IMR-90 (cell line): ENCODE data around the gene SYNPO. TPM values are rescaled to one million over a fixed set of nuclear protein-coding genes. Genes with fewer than 3 reads are reported as not detected.
A peak's percentile ranks its signal among the peaks of the same experiment; 100 is the strongest.

Source experiments
- ATAC-seq: fragments of 200-7000 bp; cut with Tn5 transposase; 2 replicates; pipeline ENCODE4 v1.9.1; 2020; ENCODE audit warnings: low read depth, mild to moderate bottlenecking, moderate library complexity
- BruUV-seq: library from RNA; stranded (reverse); fragments of 400-500 nt; replicated peaks from 2 replicates; lab custom pipeline; 2021; lab: Mats Ljungman, UMichigan
- CTCF ChIA-PET: fragments of 300-600 bp; formaldehyde crosslinking; extraction: SDS; loops from one replicate; lab custom pipeline; 2021; ENCODE audit warnings: antibody characterized with exemption; lab: Yijun Ruan, JAX
- POLR2A ChIA-PET: fragments of 300-600 bp; sonication (Branson Sonifier 250); formaldehyde crosslinking; loops from one replicate; lab custom pipeline; 2022; ENCODE audit warnings: antibody characterized with exemption; ENCODE audit not compliant: unreplicated experiment; lab: Charles Lee
- DNase-seq: peaks from one replicate; pipeline ENCODE4 v3.0.0; 2013
- H2AFZ ChIP-seq: replicated peaks from 2 replicates; pipeline ENCODE3; 2013; ENCODE audit warnings: low read length, mild to moderate bottlenecking; ENCODE audit not compliant: poor library complexity
- H2AK5ac ChIP-seq: 2 replicates; pipeline ENCODE4 v1.6.1; 2013; ENCODE audit warnings: low read depth, low read length, inconsistent platforms
- H2AK9ac ChIP-seq: replicated peaks from 2 replicates; pipeline ENCODE3; 2013; ENCODE audit warnings: mild to moderate bottlenecking, low read depth, low read length, moderate library complexity; ENCODE audit not compliant: poor library complexity
- H2BK120ac ChIP-seq: 2 replicates; pipeline ENCODE4 v1.6.1; 2013; ENCODE audit warnings: low read depth, low read length, inconsistent platforms
- H2BK15ac ChIP-seq: 3 replicates; pipeline ENCODE4 v1.6.1; 2013; ENCODE audit warnings: low read depth, low read length, inconsistent platforms
- H2BK20ac ChIP-seq: 2 replicates; pipeline ENCODE4 v1.6.1; 2013; ENCODE audit warnings: low read depth, mild to moderate bottlenecking, inconsistent platforms, low read length, moderate library complexity
- H2BK5ac ChIP-seq: 2 replicates; pipeline ENCODE4 v1.6.1; 2013; ENCODE audit warnings: mild to moderate bottlenecking, low read depth, low read length, inconsistent platforms; ENCODE audit not compliant: poor library complexity, severe bottlenecking
- H3K14ac ChIP-seq: replicated peaks from 2 replicates; pipeline ENCODE4 v1.6.1; 2013; ENCODE audit warnings: low read depth, low read length, inconsistent platforms
- H3K18ac ChIP-seq: 2 replicates; pipeline ENCODE4 v1.6.1; 2013; ENCODE audit warnings: low read depth, low read length, control low read depth
- H3K23ac ChIP-seq: 2 replicates; pipeline ENCODE4 v1.6.1; 2013; ENCODE audit warnings: low read depth, low read length, inconsistent platforms
- H3K27ac ChIP-seq: 2 replicates; pipeline ENCODE4 v1.5.1; 2013; ENCODE audit warnings: mild to moderate bottlenecking, control low read depth, low read length; ENCODE audit not compliant: insufficient read depth
- H3K27me3 ChIP-seq: 2 replicates; pipeline ENCODE4 v1.6.1; 2013; ENCODE audit warnings: low read length; ENCODE audit not compliant: control insufficient read depth, insufficient read depth
- H3K36me3 ChIP-seq: 2 replicates; pipeline ENCODE4 v1.6.1; 2013; ENCODE audit warnings: low read length, mixed read lengths; ENCODE audit not compliant: control insufficient read depth, insufficient read depth
- H3K4ac ChIP-seq: 2 replicates; pipeline ENCODE4 v1.6.1; 2013; ENCODE audit warnings: low read depth, low read length, inconsistent platforms
- H3K4me1 ChIP-seq: 2 replicates; pipeline ENCODE4 v1.6.1; 2013; ENCODE audit warnings: low read length, mixed read lengths; ENCODE audit not compliant: control insufficient read depth, insufficient read depth
- H3K4me2 ChIP-seq: 2 replicates; pipeline ENCODE4 v1.6.1; 2013; ENCODE audit warnings: low read depth, mild to moderate bottlenecking, control low read depth, low read length, moderate library complexity
- H3K4me3 ChIP-seq: 2 replicates; pipeline ENCODE4 v1.5.1; 2013; ENCODE audit warnings: low read depth, mild to moderate bottlenecking, control low read depth, low read length, moderate library complexity; ENCODE audit not compliant: insufficient read depth
- H3K56ac ChIP-seq: 2 replicates; pipeline ENCODE4 v1.6.1; 2013; ENCODE audit warnings: low read length, inconsistent platforms; ENCODE audit not compliant: insufficient read depth; ENCODE audit errors: extremely low read depth
- H3K79me1 ChIP-seq, 2 experiments: 2 replicates each; pipeline ENCODE4 v1.6.1; 2013; ENCODE audit warnings: low read length in 2 of 2, inconsistent platforms in 1 of 2, low read depth in 1 of 2
- H3K9ac ChIP-seq: 2 replicates; pipeline ENCODE4 v1.6.1; 2013; ENCODE audit warnings: low read depth, low read length, control low read depth
- H3K9me1 ChIP-seq: 2 replicates; pipeline ENCODE4 v1.6.1; 2013; ENCODE audit warnings: low read length, inconsistent platforms; ENCODE audit not compliant: insufficient read depth
- H3K9me3 ChIP-seq: 2 replicates; pipeline ENCODE4 v1.6.1; 2013; ENCODE audit warnings: low read length; ENCODE audit not compliant: control insufficient read depth, insufficient read depth
- H4K20me1 ChIP-seq: 2 replicates; pipeline ENCODE4 v1.6.1; 2013; ENCODE audit warnings: low read length, inconsistent platforms; ENCODE audit not compliant: insufficient read depth
- H4K5ac ChIP-seq: 2 replicates; pipeline ENCODE4 v1.6.1; 2013; ENCODE audit warnings: mild to moderate bottlenecking, low read depth, low read length, control low read depth
- H4K8ac ChIP-seq, 2 experiments: 2 replicates each; pipeline ENCODE4 v1.6.1; 2013; ENCODE audit warnings: low read depth in 2 of 2, low read length in 2 of 2, control low read depth in 1 of 2, inconsistent platforms in 1 of 2
- H4K91ac ChIP-seq: 2 replicates; pipeline ENCODE4 v1.6.1; 2013; ENCODE audit warnings: low read depth, low read length, inconsistent platforms; ENCODE audit not compliant: insufficient read depth
- CEBPB ChIP-seq: IDR thresholded peaks from 2 replicates; pipeline ENCODE4 v1.6.1; 2012; ENCODE audit warnings: low read depth, low read length, improper control_type of control experiment
- ELK1 ChIP-seq: fragments of 150-350 bp; IDR thresholded peaks from 2 replicates; pipeline ENCODE4 v1.6.1; 2016; ENCODE audit warnings: low read depth, mild to moderate bottlenecking, low read length, moderate library complexity, borderline replicate concordance
- MAFK ChIP-seq: IDR thresholded peaks from 2 replicates; pipeline ENCODE4 v1.6.1; 2012; ENCODE audit warnings: low read depth, low read length, improper control_type of control experiment
- MAZ ChIP-seq: IDR thresholded peaks from 2 replicates; pipeline ENCODE4 v1.6.1; 2012; ENCODE audit warnings: low read depth, mild to moderate bottlenecking, low read length, improper control_type of control experiment, moderate library complexity, borderline replicate concordance
- MXI1 ChIP-seq: IDR thresholded peaks from 2 replicates; pipeline ENCODE4 v1.6.1; 2012; ENCODE audit warnings: low read depth, mild to moderate bottlenecking, low read length, moderate library complexity, borderline replicate concordance
- NFE2L2 ChIP-seq: fragments of 150-350 bp; IDR thresholded peaks from 2 replicates; pipeline ENCODE4 v1.6.1; 2016; ENCODE audit warnings: low read depth, mild to moderate bottlenecking, low read length
- SMC3 ChIP-seq: fragments of 150-350 bp; IDR thresholded peaks from 2 replicates; pipeline ENCODE4 v1.6.1; 2016; ENCODE audit warnings: low read depth, mild to moderate bottlenecking, antibody characterized with exemption, low read length, moderate library complexity
- USF2 ChIP-seq: fragments of 150-350 bp; IDR thresholded peaks from 2 replicates; pipeline ENCODE4 v1.6.1; 2017; ENCODE audit warnings: mild to moderate bottlenecking, antibody characterized with exemption, low read length, low read depth
- WGBS, 2 experiments: methylation state at CpG; one replicate each; pipeline versions ENCODE4 v1.1.5 to v1.1.7; 2013; ENCODE audit warnings: missing lambda C conversion rate in 2 of 2; ENCODE audit not compliant: insufficient read length in 1 of 2; ENCODE audit errors: extremely low coverage in 2 of 2; 5-methylcytosine and 5-hydroxymethylcytosine counted together
- dilution Hi-C: fragments of 300-500 bp; cut with HindIII; formaldehyde crosslinking; loops from one replicate; pipeline ENCODE4 v1.14.3; 2018; ENCODE audit warnings: low sequenced_read_pairs; ENCODE audit not compliant: unreplicated experiment
- in situ Hi-C: fragments of 300-500 bp; cut with MboI; formaldehyde crosslinking; loops from 3 replicates; pipeline ENCODE4 v1.14.3; 2019; ENCODE audit warnings: low sequenced_read_pairs, inconsistent platforms, mixed read lengths
- intact Hi-C: fragments of 100-400 bp; cut with micrococcal nuclease; formaldehyde crosslinking; loops from 2 replicates; pipeline ENCODE4 v1.10.0; 2022
- polyA plus RNA-seq, 3 experiments: library from polyadenylated mRNA; depleted of rRNA; stranded (reverse); fragments of >200 nt; gene quantifications; 2 replicates each; pipeline ENCODE4 v1.2.3, GENCODE V29; 2012; ENCODE audit warnings: low replicate concordance in 1 of 3
- total RNA-seq: library from RNA; depleted of rRNA; stranded (reverse); fragments of >200 nt; gene quantifications from 2 replicates; pipeline ENCODE4 v1.2.3, GENCODE V29; 2012
- TF ChIP-seq, protein P1 (sequence below): conservative IDR thresholded peaks from 2 replicates; pipeline ENCODE4 v1.5.1; 2012; ENCODE audit warnings: mild to moderate bottlenecking, low read depth, low read length, improper control_type of control experiment

Gene SYNPO
- total and polyA plus RNA-seq, 2 of the 4 experiments (the other 2 are of a cell fraction): 3.0 to 24.8 TPM

DNA sequence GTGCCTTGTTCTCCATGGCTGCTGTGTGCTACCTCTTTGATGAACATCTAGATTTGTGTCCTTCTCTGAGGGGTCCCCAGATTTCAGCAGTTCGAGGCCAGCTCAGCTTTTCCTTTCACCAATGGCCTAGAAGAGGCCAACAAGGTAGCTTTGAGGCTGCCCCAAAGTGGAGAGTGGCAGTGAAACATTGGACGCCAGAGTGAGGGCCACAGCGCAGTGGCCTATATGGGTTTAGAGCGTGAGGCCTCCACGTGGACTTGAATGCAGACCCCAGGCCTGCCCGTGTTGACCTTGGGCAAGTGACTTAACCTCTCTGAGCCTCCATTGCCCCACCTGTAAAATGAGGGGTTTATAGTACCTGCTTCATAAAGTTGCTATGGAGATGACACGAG, 32.4 kb downstream of the SYNPO start:
- H3K36me3 ChIP-seq: no peaks in the 10 kb centered on the region
- H2AK9ac ChIP-seq: peak overlapping the region; percentile 85
- H3K4ac ChIP-seq: no peak overlapping the region
- no peaks in the 10 kb centered on the region for H4K20me1 ChIP-seq
- peaks cover 12% of the 10 kb centered on the region for H3K27me3 ChIP-seq
- H3K4me3 ChIP-seq: no peak overlapping the region
- no peak overlapping the region for H3K14ac ChIP-seq
- no peaks in the 10 kb centered on the region for H3K79me1 ChIP-seq
- no peak overlapping the region for H4K5ac ChIP-seq
- no peak for DNase-seq
- H3K56ac ChIP-seq: no peak overlapping the region
- H2BK20ac ChIP-seq: no peak overlapping the region
- intact Hi-C loops: no loop called here
- no peak overlapping the region for H4K91ac ChIP-seq
- H3K9me1 ChIP-seq: peaks cover 8% of the 10 kb centered on the region
- ATAC-seq: no peak
- H3K18ac ChIP-seq: no peak overlapping the region
- peak overlapping the region; percentile 17 to 62; a peak in 1 of 4 replicates for H4K8ac ChIP-seq
- peak overlapping the region; percentile 93 for H2AFZ ChIP-seq
- no peaks in the 10 kb centered on the region for H3K9me3 ChIP-seq
- POLR2A ChIA-PET: no interaction called here
- H3K4me1 ChIP-seq: peaks cover 13% of the 10 kb centered on the region
- peak overlapping the region; percentile 98; the same call in 1 of the 2 replicates for H3K4me2 ChIP-seq
- 0 out of 2 replicates have a peak overlapping the region, but pooled peaks have one; percentile 41 for H3K23ac ChIP-seq
- no peak overlapping the region for H2BK5ac ChIP-seq
- 100% methylated on average over 1 of the region's 7 CpGs; no CpG with 5 or more reads in 1 of the 2 experiments for WGBS, 2 experiments
- H3K27ac ChIP-seq: no peak overlapping the region
- H2AK5ac ChIP-seq: no peak overlapping the region
- CTCF ChIA-PET: interaction anchor here (0.6 kb wide), 1 partner anchor 28 kb away, joined by 3 read pairs; the partner anchor contains the start of gene RBM22
- no peak for TF ChIP-seq MAZ
- TF ChIP-seq CEBPB: no peak
- TF ChIP-seq MAFK: no peak
- no peak for TF ChIP-seq SMC3
- no peak for TF ChIP-seq USF2
- no peak for TF ChIP-seq NFE2L2
- TF ChIP-seq, protein P1, sequence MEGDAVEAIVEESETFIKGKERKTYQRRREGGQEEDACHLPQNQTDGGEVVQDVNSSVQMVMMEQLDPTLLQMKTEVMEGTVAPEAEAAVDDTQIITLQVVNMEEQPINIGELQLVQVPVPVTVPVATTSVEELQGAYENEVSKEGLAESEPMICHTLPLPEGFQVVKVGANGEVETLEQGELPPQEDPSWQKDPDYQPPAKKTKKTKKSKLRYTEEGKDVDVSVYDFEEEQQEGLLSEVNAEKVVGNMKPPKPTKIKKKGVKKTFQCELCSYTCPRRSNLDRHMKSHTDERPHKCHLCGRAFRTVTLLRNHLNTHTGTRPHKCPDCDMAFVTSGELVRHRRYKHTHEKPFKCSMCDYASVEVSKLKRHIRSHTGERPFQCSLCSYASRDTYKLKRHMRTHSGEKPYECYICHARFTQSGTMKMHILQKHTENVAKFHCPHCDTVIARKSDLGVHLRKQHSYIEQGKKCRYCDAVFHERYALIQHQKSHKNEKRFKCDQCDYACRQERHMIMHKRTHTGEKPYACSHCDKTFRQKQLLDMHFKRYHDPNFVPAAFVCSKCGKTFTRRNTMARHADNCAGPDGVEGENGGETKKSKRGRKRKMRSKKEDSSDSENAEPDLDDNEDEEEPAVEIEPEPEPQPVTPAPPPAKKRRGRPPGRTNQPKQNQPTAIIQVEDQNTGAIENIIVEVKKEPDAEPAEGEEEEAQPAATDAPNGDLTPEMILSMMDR: no peak
- no peak for TF ChIP-seq MXI1
- no peak for TF ChIP-seq ELK1
- H3K9ac ChIP-seq: no peak overlapping the region
- H2BK15ac ChIP-seq: no peak overlapping the region
- BruUV-seq: no TSS peak
- in situ Hi-C loops: no loop called here
- no peak overlapping the region; the same call in 1 of the 2 replicates for H2BK120ac ChIP-seq
- dilution Hi-C loops: no loop called here
